Gastroesophageal sphincter (tissue), 4 donors: Measurements from ENCODE around the gene MYO18B. TPM values are rescaled to one million over a fixed set of nuclear protein-coding genes. Genes with fewer than 3 reads are reported as not detected.

Experiments
- ATAC-seq: fragments of 150-250 bp; one replicate; pipeline ENCODE4 v1.9.1; 2016; ENCODE audit warnings: mild to moderate bottlenecking, moderate library complexity
- H3K27ac ChIP-seq, 4 donors: fragments of 200-600 bp; sonication (generic) in 3 of 4; 1 replicate in 3 of 4; 2 replicates in 1 of 4; pipeline ENCODE4 v1.5.1; 2016 to 2019
- H3K27me3 ChIP-seq: fragments of 200-600 bp; sonication (generic); one replicate; pipeline ENCODE4 v1.5.1; 2019
- H3K36me3 ChIP-seq, 2 donors: fragments of 200-600 bp; sonication (generic); one replicate each; pipeline ENCODE4 v1.5.1; 2019; ENCODE audit warnings: control low read depth in 1 of 2
- H3K4me1 ChIP-seq, 3 donors: fragments of 200-600 bp; sonication (generic); 1 replicate in 2 of 3; 2 replicates in 1 of 3; pipeline ENCODE4 v1.5.1; 2016 to 2019; ENCODE audit warnings: control low read depth in 2 of 3
- H3K4me3 ChIP-seq, 2 donors: fragments of 200-600 bp; sonication (generic); one replicate each; pipeline ENCODE4 v1.5.1; 2019; ENCODE audit warnings: mild to moderate bottlenecking in 1 of 2, moderate library complexity in 1 of 2
- H3K9me3 ChIP-seq, 3 donors: fragments of 200-600 bp; sonication (generic); one replicate each; pipeline ENCODE4 v1.5.1; 2017 to 2019; ENCODE audit warnings: control low read depth in 2 of 3
- CTCF ChIP-seq, 4 experiments: fragments of 200-600 bp in 2 of 4; fragments of 450-650 bp in 2 of 4; sonication (generic) in 1 of 4; IDR thresholded peaks; one replicate each; pipeline ENCODE4 v1.5.1; 2017 to 2019; ENCODE audit warnings: antibody characterized with exemption in 4 of 4, mild to moderate bottlenecking in 2 of 4, moderate library complexity in 2 of 4
- EP300 ChIP-seq: sonication (generic); formaldehyde crosslinking; IDR thresholded peaks from one replicate; pipeline ENCODE4 v1.6.1; 2017; ENCODE audit warnings: antibody characterized with exemption, mild to moderate bottlenecking
- POLR2A ChIP-seq, 2 donors: fragments of 450-650 bp; IDR thresholded peaks; one replicate each; pipeline ENCODE4 v1.6.1; 2017; ENCODE audit warnings: antibody characterized with exemption in 2 of 2, mild to moderate bottlenecking in 2 of 2, moderate library complexity in 1 of 2
- POLR2AphosphoS5 ChIP-seq: sonication (generic); formaldehyde crosslinking; IDR thresholded peaks from one replicate; pipeline ENCODE4 v1.6.1; 2017; ENCODE audit warnings: antibody characterized with exemption
- WGBS, 2 donors: methylation state at CpG; one replicate each; pipeline ENCODE4 v1.1.5; 2018; ENCODE audit warnings: low coverage in 1 of 2; 5-methylcytosine and 5-hydroxymethylcytosine counted together
- total RNA-seq, 4 donors: library from RNA; depleted of rRNA; stranded (reverse); fragments of >200 nt; gene quantifications; one replicate each; pipeline ENCODE4 v1.1.0, GENCODE V29; 2016

The MYO18B gene
- total RNA-seq, 4 donors from 2014 or later: 0.19 to 6.9 (median 1.4) TPM; not detected in 1

- Histone ChIP-seq H3K4me1 (no peaks in the 10 kb centered on the region), H3K9me3 (no peaks in the 10 kb centered on the region), H3K36me3 (no peaks in the 10 kb centered on the region), H3K4me3 (no peak overlapping the region), H3K27ac (no peak overlapping the region), H3K27me3 (peaks cover 36% of the 10 kb centered on the region)
- TF ChIP-seq POLR2A (IDR thresholded peaks at IDR 0.05) (no peak), CTCF (IDR thresholded peaks at IDR 0.05) (no peak), EP300 (no peak), POLR2AphosphoS5 (no peak)
- 76 to 100% methylated on average over 1 to 6 of the region's 9 CpGs for WGBS, 2 donors
- no peak for ATAC-seq
Observed at GRCh38 chr22:25837288-25837900, 95.4 kb downstream of the MYO18B start.

- 85 to 95% methylated on average over 4 to 9 of the region's 12 CpGs for WGBS, 2 donors
- Histone ChIP-seq H3K9me3 (no peaks in the 10 kb centered on the region), H3K4me1 (no peaks in the 10 kb centered on the region), H3K4me3 (no peak overlapping the region), H3K27ac (no peak overlapping the region), H3K36me3 (no peaks in the 10 kb centered on the region), H3K27me3 (peaks cover 43% of the 10 kb centered on the region)
- TF ChIP-seq EP300: no peak
- TF ChIP-seq POLR2AphosphoS5: no peak
- TF ChIP-seq POLR2A (IDR thresholded peaks at IDR 0.05): no peak
- no peak for TF ChIP-seq CTCF (IDR thresholded peaks at IDR 0.05)
- no peak for ATAC-seq
Observed at GRCh38 chr22:25838960-25839741, 97.2 kb downstream of the MYO18B start.

- Histone ChIP-seq H3K27me3 (peaks cover 43% of the 10 kb centered on the region), H3K4me3 (no peak overlapping the region), H3K36me3 (no peaks in the 10 kb centered on the region), H3K9me3 (no peaks in the 10 kb centered on the region), H3K4me1 (no peaks in the 10 kb centered on the region), H3K27ac (no peak overlapping the region)
- TF ChIP-seq CTCF (IDR thresholded peaks at IDR 0.05) (no peak), EP300 (no peak), POLR2A (IDR thresholded peaks at IDR 0.05) (no peak), POLR2AphosphoS5 (no peak)
- ATAC-seq: no peak
- 61% methylated on average over 6 of the region's 6 CpGs; no CpG with 5 or more reads in 1 of the 2 donors for WGBS, 2 donors
Observed at GRCh38 chr22:25839755-25840154, 97.8 kb downstream of the MYO18B start.

GRCh38 chr22:25840167-25840566 lies 98.2 kb downstream of the MYO18B start:
- Histone ChIP-seq H3K4me1 (no peaks in the 10 kb centered on the region), H3K27me3 (peaks cover 43% of the 10 kb centered on the region), H3K36me3 (no peaks in the 10 kb centered on the region), H3K9me3 (no peaks in the 10 kb centered on the region), H3K4me3 (no peak overlapping the region), H3K27ac (no peak overlapping the region)
- TF ChIP-seq POLR2AphosphoS5 (no peak), POLR2A (IDR thresholded peaks at IDR 0.05) (no peak), EP300 (no peak), CTCF (IDR thresholded peaks at IDR 0.05) (no peak)
- no peak for ATAC-seq
- WGBS, 2 donors: 24 to 68% methylated on average over 2 to 5 of the region's 5 CpGs

- Histone ChIP-seq H3K27ac (no peak overlapping the region), H3K27me3 (peaks cover 36% of the 10 kb centered on the region), H3K4me1 (no peaks in the 10 kb centered on the region), H3K4me3 (no peak overlapping the region), H3K36me3 (no peaks in the 10 kb centered on the region), H3K9me3 (no peaks in the 10 kb centered on the region)
- ATAC-seq: no peak
- WGBS, 2 donors: 20 to 44% methylated on average over 1 to 3 of the region's 3 CpGs
- no peak for TF ChIP-seq CTCF (IDR thresholded peaks at IDR 0.05)
- no peak for TF ChIP-seq POLR2A (IDR thresholded peaks at IDR 0.05)
- TF ChIP-seq POLR2AphosphoS5: no peak
- TF ChIP-seq EP300: no peak
Observed at GRCh38 chr22:25840891-25841290, 98.9 kb downstream of the MYO18B start.
